GM21786 (cell line): Measurements from ENCODE around the gene ARID2.

Experiments
- ATAC-seq: cut with Tn5 transposase; IDR thresholded peaks from one replicate; pipeline ENCODE4 v1.9.1; 2021; ENCODE audit not compliant: unreplicated experiment

Gene ARID2

DNA sequence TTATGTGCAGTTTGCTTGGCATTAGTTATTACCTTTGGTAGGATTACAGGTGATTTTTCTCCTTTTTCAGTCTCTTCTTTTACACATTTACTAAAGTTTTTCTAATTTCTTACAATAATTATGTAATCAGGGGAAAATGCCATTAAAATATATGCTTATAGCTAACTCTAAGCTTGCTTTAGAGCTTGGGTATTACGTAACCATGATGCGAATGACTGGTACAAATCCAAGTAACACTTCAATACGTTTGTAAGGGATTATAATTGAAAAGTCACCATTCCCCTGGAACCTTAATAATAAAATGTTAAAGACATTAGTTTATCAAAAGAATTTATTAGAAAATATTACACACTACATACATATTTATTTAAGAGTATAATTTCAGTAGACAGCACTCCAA is 189.3 kb downstream of the ARID2 start:
- ATAC-seq, result no peak

DNA sequence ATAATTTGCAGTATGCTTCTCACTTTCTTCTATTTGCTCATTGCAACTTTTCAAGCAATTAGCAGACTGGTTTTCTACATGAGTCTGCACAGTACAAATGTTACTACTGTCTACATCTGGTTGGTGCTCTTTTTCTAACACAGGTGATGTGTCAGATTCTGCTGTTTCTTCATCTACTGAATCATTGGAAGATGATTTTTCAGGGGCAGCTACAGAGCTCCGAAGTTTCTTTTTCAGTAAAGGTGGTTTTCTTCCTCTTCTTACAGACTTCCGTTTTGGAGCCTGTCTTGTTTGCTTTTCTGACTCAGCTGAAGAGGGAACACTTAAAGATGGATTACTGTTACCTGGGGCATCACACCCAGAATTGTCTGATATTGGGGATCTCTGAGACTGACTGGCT is 198.8 kb downstream of the ARID2 start:
- ATAC-seq, result no peak

DNA sequence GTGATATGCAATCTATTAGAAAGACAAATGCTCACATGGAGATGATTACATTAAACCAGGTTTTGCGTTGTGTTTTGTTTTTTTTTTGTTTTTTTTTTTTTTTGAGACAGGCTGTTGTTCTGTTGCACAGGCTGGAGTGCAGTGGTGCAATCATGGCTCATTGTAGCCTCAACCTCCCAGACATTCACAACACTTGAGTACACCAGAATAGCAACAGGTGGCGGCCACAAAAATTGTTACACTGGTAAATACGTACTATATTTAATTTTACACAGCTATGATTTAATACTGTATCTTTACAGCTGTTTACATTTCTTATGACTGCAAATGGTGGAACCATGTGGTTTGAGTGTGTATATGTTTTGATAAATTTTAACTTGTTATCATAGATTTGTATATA is 200.9 kb downstream of the ARID2 start:
- ATAC-seq, result no peak

DNA sequence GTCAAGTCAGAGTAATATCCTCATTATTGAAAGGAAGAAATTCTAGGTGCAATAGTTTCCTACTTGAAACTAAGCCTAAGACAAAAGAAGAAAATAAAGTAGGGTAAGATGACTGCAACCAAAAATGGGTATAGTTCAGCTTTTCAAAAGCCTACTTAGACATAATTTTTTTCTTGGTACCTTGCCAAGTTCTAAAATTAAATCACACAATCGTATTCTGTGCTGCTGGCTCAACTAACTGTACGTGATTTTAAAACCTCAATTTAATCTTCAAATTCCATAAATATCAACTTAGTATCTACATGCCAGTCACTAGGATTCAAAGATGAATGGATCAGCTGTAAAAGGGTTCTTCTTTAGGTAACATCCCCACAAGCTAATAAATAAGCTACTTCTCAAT is 204.0 kb downstream of the ARID2 start:
- ATAC-seq, result no peak

DNA sequence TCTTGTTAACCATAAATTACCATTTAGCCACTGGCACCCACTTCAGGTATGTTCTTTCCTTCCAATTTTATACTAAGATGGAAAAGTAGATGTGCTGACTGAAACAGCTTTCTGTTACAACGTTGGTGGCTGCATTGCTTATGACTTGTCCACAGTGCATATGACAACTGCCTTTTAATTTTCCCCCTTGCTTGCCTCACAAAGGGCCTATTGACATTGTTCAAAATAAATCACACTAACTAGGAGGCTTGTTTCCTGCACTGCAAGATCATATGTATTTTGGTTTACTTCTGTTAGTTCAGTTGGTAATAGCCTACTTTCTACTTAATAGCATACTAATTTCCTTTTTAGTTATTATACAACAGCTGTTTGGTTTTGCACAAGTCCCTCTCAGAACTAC is 205.4 kb downstream of the ARID2 start:
- no peak for ATAC-seq

DNA sequence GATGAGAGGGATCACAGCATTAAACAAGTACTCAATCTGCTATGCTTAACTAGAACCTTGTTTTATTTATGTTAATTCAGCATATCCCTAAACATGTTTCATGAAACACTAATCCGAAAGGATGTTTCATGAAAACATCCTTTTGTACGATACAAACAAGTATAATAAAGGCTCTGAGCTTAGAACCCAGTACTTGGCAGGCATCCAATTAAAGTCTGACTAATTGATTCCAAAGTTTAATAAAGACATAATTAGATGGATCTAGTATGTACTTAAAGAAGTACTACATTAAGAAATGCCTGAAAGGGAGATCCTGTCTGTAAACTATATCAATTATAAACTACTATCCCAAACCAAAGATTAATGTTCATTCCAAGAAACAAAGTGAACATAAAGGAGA is 209.1 kb downstream of the ARID2 start:
- ATAC-seq, result no peak

DNA sequence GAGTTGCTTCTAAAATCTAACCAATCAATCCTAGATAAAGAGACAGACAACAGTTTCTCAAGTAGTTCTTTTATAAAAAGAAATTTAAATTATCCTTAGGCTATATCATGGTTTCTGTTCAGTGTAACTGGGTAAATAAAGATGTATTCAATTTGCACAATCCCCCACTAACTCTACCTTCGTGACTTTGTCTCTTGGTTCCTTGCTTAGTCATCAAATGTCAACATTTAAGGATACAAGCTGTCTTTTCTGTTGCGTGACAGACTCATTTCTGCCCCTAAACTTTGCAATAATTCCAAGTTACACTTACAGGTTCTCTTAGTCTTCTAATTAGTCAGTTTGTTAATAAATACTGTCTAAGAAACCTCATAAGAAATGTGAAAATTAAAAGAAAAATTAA is 210.3 kb downstream of the ARID2 start:
- ATAC-seq, result no peak

DNA sequence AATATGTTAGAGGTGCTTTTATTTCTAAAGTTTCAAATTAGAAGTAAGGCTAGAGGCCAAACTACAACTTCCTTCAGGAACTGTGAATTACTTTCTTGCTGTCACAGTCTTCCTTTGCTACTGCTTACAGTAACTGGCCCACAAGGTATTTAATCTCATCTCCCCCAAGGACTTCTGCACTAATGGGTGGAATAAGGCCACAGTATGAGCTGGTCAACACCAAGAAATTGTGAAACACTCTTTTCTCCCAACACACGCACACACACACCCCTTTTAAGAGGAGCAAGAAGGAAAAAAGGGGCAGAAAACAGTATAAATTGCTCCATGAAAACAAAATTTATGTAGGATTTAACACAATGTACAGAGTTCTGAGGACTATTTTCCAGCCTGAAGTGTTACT is 215.3 kb downstream of the ARID2 start:
- no peak for ATAC-seq

DNA sequence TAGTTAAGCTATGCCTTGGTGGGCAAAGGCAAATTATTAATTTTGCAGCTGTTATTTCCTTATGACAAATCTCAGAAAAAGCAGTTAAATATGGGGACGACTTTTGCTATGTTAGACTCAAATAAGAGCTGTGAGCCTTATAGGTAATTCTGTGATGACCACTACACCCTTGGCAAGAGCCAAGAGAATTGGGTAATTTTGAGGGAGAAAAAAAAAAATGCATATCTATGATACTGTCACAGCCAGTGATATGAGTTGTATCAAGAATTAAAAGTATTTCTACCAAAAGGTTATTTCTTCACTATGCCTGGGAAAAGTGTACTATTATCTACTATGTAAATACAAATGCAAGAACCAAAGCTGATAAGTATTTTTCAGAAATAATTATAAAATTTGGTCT is 216.9 kb downstream of the ARID2 start:
- no peak for ATAC-seq

DNA sequence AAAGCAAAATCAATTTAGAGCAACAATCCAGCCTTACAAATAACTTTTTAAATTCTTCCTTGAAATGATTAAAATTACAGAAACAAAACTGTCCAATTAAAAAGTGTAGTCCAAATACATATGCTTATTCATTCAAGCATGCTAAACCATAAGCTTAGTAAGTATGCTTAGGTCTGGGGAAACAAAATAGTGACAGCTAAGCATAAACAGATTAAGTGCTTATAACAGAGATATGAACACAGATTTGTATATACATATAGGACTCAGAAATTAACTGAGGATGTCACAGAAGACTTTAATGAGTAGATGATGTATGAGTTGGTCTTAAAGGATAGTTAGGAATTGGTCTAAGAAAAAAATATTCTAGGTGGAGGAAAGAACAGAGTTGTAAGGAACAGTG is 219.0 kb downstream of the ARID2 start:
- ATAC-seq, result no peak
